ENCODE measurements around the gene U2AF1L4. TPM values are rescaled to one million over a fixed set of nuclear protein-coding genes. Genes with fewer than 3 reads are reported as not detected.
A peak's percentile ranks its signal among the peaks of the same experiment; 100 is the strongest.

U2AF1L4 gene
- total RNA-seq, 2 experiments from 2014 or later = 16.1 to 35.2 TPM

- Histone ChIP-seq H3K79me2 (ENCODE audit: insufficient read depth, low read depth, low read length) (peaks cover 18% of the 10 kb centered on the region), H3K9me2 (ENCODE audit: insufficient read depth, low read length) (no peaks in the 10 kb centered on the region), H4K20me1 (ENCODE audit: insufficient read depth, low read length) (peaks cover 6% of the 10 kb centered on the region), H3K4me2 (ENCODE audit: low read length) (peak within 1 kb of the TSS; percentile 91), H3K36me3 (ENCODE audit: insufficient read depth, low read length) (peaks cover 31% of the 10 kb centered on the region), H3K4me3 (ENCODE audit: low read depth, low read length, poor library complexity, severe bottlenecking) (peak within 1 kb of the TSS; percentile 80), H3K9me3 (ENCODE audit: low read length) (no peaks in the 10 kb centered on the region), H2AFZ (ENCODE audit: low read length) (peak within 1 kb of the TSS; percentile 27), H3K4me1 (ENCODE audit: insufficient read depth, low read length, poor library complexity, severe bottlenecking) (peaks cover 45% of the 10 kb centered on the region), H3K27ac (ENCODE audit: low read depth, low read length, poor library complexity, severe bottlenecking) (peak within 1 kb of the TSS; percentile 67)
- intact Hi-C loops (cut with micrococcal nuclease; ENCODE audit: unreplicated experiment) = loop anchor here (1.0 to 5.0 kb wide), 7 partner anchors 19 to 213 kb away; partner anchors contain the start of genes HSPB6 and PROSER3
- ChIA-PET CTCF (ENCODE audit: unreplicated experiment) (no interaction called here), POLR2A (interaction anchor here (1.1 kb wide), 1 partner anchor 26 kb away, joined by 3 read pairs; no protein-coding TSS in a partner anchor)
- TF ChIP-seq EZH2phosphoT487 (IDR thresholded peaks at IDR 0.05; ENCODE audit: borderline replicate concordance, low read depth, low read length) (no peak), CTCF (conservative IDR thresholded peaks at IDR 0.05; ENCODE audit: low read length) (no peak)
- DNase-seq (ENCODE audit: low spot score) = no peak
- BruUV-seq (replicated peaks) = no TSS peak
These were observed 27.4 kb downstream of the U2AF1L4 start, which contains the start of gene KMT2B for GRCh38 chr19:35717665-35718344. Gene KMT2B, plus strand, starts transcription at chr19:35718003. Its CDS starts 16 bp downstream, at chr19:35718019.

GRCh38 chr19:35716801-35717664 is 28.2 kb downstream of the U2AF1L4 start:
- Histone ChIP-seq H2AFZ (ENCODE audit: low read length) (peak overlapping the region; percentile 27), H3K9me2 (ENCODE audit: insufficient read depth, low read length) (no peaks in the 10 kb centered on the region), H3K27ac (ENCODE audit: low read depth, low read length, poor library complexity, severe bottlenecking) (peak overlapping the region; percentile 58), H3K4me2 (ENCODE audit: low read length) (peak overlapping the region; percentile 75), H3K79me2 (ENCODE audit: insufficient read depth, low read depth, low read length) (peaks cover 18% of the 10 kb centered on the region), H3K36me3 (ENCODE audit: insufficient read depth, low read length) (peaks cover 24% of the 10 kb centered on the region), H3K4me3 (ENCODE audit: low read depth, low read length, poor library complexity, severe bottlenecking) (peak overlapping the region; percentile 77), H4K20me1 (ENCODE audit: insufficient read depth, low read length) (peaks cover 6% of the 10 kb centered on the region), H3K9me3 (ENCODE audit: low read length) (no peaks in the 10 kb centered on the region), H3K4me1 (ENCODE audit: insufficient read depth, low read length, poor library complexity, severe bottlenecking) (peaks cover 52% of the 10 kb centered on the region)
- CTCF ChIA-PET (ENCODE audit: unreplicated experiment) = no interaction called here
- POLR2A ChIA-PET = no interaction called here
- TF ChIP-seq EZH2phosphoT487 (IDR thresholded peaks at IDR 0.05; ENCODE audit: borderline replicate concordance, low read depth, low read length) (no peak), CTCF (conservative IDR thresholded peaks at IDR 0.05; ENCODE audit: low read length) (peak; percentile 83)
- no TSS peak for BruUV-seq (replicated peaks)
- intact Hi-C loops (cut with micrococcal nuclease; ENCODE audit: unreplicated experiment) = loop anchor here (1.0 to 5.0 kb wide), 6 partner anchors 23 to 214 kb away; partner anchors contain the start of genes HSPB6 and PROSER3
- peak; percentile 99 for DNase-seq (ENCODE audit: low spot score)

Measured in OCI-LY7 (cell line).